Iris pigment epithelial cell (primary cell): Measurements from ENCODE around the gene NR1D1.

Source experiments
- DNase-seq: peaks from one replicate; pipeline ENCODE4 v3.0.0-alpha.2; 2011; ENCODE audit warnings: low read depth

The NR1D1 gene

DNA sequence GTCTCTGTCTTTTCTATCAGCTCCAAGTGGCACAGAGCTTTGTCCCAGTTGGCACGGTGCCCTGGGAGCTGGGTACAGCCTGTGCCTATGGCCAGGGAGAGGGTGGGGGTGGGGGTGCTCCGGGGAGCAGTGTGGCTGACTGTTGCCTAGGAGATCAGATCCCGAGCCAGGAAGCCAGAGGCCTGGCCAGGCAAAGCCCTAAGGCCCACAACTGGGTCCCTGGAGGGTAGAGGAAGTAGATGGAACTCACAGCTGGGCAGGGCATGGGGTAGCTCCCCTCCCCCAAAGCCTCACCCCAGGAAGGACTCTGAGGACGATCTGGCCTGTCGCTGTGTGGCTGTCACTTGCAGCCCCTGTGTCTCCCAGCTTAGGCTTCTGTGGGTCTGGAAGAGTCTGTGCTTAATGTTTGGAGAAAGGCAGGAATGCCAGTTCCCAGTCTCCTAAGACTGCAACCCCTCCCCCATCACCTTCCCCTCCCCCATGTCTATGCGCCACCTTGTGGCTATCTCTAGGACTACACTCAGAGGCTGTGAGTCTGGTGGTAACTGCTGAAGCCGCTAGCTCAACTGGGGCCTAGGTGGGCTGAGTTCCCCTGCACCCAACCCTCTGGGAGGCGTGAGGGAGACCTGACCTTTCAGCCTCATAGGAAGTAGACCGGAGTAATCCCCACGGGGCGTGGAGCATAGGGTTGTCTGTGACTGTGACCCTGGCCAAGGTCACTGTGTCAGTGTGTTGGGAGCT, 25.0 kb downstream of the NR1D1 start:
- no peak for DNase-seq

- DNase-seq: no peak
These were observed 25.6 kb downstream of the NR1D1 start for GRCh38 chr17:40074871-40075200.

- no peak for DNase-seq
These were observed 26.2 kb downstream of the NR1D1 start for GRCh38 chr17:40074175-40074512.

DNA sequence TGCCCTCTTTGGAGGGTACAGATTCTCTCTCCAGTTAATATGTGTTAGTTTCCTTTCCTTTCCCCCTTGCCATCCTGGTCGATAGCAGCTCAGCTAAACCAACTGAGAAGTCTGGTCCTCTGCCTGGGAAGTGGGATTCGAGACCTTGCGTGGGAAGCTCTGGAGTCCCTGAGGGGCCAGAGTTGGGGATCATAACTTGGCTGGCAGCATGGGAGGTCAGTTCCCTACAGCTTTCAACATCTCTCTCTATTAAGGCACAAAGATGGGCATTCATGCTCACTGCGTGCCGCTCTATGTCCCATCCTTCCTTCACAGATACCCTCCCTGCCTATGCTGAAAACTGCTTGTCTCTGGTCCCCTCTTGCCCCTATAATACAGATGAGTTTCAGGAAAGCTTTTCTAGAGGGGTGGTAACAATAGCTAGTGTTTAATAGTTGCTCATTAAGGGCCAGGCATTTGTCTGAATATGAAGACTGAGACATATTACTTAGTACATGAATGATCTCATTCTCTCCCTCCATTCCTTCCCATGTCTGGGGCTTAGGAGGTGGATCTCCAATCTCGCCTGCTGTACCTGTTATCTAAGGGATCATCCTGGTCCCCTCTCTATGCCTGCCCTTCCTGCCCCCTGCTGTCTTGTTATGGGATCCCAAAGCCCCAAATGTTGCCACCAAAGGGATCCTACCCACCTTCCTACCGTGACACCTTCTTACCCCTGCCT, 26.8 kb downstream of the NR1D1 start:
- DNase-seq: no peak

GRCh38 chr17:40072735-40073346, 27.5 kb downstream of the NR1D1 start:
- no peak for DNase-seq

DNA sequence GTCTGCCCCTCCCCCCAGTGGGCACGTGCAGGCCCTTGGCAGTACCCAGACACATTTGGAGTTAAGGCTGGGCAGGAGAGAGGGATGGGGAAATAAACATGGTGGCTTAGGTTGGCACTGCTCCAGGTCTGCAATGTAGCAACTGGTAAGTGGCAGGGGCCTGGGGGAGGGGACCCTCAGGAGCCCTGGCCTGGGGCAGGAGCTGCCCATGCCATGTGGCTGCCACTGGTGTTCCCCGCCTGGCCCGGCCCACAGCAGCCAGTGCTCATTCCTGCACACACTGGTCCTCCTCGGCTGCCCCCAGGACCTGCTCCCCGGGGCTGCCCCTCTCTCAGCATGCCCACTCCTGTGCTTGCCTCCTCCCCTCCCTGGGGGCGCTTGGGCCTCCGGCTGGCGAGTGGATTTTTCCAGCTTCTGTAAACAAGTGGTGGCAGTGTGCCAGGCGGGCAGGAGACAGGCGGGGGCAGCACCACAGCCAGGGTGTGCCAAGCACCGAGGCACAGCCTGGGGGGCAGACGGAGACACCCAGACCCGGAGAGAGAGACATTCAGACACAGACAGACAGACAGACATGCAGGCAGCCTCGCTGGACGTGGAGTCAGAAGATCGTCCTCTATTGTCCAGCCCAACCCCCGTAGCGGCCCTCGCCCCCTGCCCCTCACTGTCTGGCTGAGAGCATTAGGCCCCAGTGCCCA, 28.2 kb downstream of the NR1D1 start:
- DNase-seq: no peak

- no peak for DNase-seq
These were observed 28.9 kb downstream of the NR1D1 start for GRCh38 chr17:40071313-40072039.

DNA sequence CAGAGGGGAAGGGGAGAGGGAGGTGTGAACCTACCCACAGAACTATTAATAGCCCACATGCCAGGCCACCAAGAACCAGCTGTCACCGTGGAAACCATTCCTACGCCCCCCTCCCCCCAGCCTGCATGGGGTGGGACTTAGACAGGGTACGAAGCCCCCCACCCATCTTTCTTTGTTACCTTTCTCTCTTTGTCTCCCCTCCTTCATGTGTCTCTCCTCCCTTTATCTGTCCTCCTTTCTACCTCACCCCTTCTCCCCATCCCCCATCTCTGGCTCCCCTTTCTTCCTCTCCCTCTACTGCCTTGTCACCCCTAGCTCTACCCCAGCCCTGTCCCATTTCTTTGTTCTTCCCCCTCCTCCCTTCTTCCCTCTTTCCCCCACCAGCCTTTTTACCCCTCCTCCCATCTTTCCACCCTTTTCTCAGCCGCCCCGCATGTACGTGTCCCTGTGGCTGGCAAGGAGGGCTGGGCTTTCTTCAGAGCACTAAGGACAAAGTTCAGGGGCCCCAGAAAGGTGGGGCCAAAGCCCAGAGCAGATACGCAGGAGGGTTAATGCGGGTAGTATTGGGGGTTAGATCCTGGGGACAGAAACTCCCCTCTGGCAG, 29.6 kb downstream of the NR1D1 start:
- no peak for DNase-seq

GRCh38 chr17:40069751-40070708, 30.4 kb downstream of the NR1D1 start:
- peak; percentile 66 for DNase-seq

- DNase-seq: peak; percentile 76
These were observed 31.3 kb downstream of the NR1D1 start for GRCh38 chr17:40068917-40069750.

GRCh38 chr17:40068584-40068916, 31.8 kb downstream of the NR1D1 start:
- no peak for DNase-seq

DNA sequence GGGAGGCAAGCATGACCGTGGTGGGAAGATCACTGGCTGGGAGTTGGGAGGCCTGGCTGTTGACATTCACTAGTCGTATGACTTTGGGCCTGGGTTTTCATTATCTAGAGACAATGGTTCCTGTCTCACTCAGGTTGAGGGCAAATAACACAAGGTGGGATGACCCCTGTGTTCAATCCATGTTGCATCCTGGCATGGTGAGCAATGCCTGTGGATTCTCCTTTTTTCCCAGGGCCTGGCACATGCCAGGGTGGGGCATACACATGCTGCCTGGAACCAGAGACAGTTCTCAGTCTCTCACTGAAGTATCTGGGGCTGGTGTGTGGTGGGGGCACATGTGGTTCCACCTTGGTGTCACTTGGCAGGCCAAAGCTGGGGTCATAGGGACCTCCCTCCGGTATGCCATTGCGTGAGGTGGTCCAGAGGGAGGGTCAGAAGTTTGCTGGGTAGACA, 32.2 kb downstream of the NR1D1 start:
- DNase-seq: no peak

DNA sequence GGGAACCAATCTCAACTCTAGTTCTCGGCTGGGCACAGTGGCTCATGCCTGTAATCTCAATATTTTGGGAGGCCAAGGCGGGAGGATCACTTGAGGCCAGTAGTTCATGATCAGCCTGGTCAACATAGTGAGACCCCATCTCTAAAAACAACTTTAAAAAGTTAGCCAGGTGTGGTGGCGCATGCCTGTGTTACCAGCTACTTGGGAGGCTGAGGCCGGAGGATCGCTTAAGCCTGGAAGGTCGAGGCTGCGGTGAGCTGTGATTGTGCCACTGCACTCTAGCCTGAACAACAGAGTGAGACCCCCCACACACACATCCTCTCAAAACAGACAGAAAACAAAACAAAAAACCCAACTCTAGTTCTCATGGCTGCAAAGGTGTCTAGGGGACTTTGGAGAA, 32.7 kb downstream of the NR1D1 start:
- no peak for DNase-seq

DNA sequence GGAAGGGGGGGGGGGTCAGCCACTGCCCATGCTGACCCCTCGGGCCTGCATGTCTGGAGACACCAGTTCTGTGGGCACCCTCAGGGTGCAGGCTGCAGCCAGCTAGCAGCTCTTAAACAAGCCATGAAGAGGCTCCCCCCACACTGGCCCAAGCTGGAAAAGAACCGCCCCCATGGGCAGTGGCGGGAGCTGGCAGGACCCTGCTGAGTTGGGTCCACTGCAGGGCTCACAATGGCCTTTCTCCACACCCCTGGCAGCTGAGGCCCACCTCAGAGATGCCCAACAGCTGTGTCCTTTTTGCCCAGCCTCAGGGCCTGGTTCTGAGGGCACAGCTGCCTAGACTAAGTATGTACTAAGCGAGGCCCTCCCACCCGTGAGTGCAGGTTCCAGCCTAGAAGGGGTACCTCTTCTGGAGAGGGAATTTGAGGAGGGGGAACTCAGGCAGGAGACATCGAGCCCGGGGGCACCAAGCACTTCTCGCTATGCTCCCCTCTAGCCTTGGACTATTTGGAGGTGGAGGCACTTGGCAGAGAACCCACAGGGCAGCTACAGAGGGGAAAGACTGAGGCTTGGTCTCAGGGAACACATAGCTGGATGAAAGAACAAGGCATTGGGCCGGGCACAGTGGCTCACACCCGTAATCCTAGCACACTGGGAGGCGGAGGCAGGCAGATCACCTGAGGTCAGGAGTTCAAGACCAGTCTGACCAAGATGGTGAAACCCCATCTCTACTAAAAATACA, 34.4 kb downstream of the NR1D1 start:
- DNase-seq: no peak

- DNase-seq: peak; percentile 43
These were observed 35.2 kb downstream of the NR1D1 start for GRCh38 chr17:40064971-40065768.

GRCh38 chr17:40063901-40064531, 36.4 kb downstream of the NR1D1 start:
- no peak for DNase-seq

DNA sequence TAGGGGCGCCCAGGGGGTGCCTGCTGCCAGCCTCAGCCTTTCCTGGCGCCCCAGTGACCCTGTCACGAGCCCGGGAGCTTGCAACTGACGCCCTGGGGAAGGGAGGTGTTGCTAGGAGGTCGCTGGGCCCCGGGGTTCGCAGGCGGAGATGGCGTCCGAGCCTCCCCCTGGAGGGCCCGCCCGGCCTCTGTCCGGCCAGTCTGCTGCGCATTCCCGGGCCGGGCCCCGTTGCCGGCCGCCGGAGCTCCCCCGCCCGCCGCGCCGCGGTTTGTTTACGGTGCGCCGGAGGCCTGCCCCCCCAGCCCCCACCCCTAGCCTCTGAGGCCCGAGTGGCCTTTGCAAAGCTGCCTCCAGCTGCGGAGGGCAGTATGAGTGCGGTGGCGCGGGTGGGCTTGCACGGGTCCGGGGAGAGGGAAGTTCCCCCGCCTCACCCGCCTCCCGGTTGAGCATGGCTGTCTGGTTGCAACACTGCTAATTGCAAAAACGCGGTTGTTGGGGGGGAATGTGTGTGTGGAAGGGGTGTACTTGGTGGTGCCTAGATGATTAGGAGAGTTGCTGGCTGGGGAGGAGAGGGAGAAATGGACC, 37.1 kb downstream of the NR1D1 start:
- peak; percentile 47 for DNase-seq
